RPMI8226 (cell line): ENCODE results near the gene WDR74.
"Not testable (repeated sequence)": the region's sequence is repeated elsewhere in the genome, so short reads cannot be mapped to it uniquely, and the experiment has no call there.

Experiments
- DNase-seq: peaks from one replicate; pipeline ENCODE4 v3.0.0-alpha.2; 2015

Gene WDR74

DNA sequence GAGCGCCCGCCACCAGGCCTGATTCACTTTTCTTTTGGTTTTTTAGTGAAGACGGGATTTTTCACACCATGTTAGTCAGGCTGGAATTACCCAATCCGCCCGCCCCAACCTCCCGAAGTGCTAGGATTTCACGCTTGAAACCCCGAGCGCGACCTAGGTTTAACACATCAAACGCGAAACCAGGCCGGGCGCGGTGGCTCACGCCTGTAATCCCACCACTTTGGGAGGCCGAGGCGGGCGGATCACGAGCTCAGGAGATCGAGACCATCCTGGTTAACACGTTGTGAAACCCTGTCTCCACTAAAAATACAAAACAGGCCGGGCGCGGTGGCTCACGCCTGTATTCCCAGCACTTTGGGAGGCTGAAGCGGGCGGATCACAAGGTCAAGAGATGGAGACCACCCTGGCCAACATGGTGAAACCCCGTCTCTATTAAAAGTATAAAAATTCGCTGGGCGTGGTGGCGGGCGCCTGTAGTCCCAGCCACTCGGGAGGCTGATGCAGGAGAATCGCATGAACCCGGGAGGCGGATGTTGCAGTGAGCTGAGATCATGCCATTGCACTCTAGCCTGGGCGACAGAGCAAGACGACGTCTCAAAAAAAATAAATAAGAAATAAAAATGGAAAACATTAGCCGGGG lies 1.5 kb upstream of the WDR74 start:
- peak; percentile 74 for DNase-seq

GRCh38 chr11:62835336-62835735 lies 4.1 kb downstream of the WDR74 start:
- DNase-seq: no peak

DNA sequence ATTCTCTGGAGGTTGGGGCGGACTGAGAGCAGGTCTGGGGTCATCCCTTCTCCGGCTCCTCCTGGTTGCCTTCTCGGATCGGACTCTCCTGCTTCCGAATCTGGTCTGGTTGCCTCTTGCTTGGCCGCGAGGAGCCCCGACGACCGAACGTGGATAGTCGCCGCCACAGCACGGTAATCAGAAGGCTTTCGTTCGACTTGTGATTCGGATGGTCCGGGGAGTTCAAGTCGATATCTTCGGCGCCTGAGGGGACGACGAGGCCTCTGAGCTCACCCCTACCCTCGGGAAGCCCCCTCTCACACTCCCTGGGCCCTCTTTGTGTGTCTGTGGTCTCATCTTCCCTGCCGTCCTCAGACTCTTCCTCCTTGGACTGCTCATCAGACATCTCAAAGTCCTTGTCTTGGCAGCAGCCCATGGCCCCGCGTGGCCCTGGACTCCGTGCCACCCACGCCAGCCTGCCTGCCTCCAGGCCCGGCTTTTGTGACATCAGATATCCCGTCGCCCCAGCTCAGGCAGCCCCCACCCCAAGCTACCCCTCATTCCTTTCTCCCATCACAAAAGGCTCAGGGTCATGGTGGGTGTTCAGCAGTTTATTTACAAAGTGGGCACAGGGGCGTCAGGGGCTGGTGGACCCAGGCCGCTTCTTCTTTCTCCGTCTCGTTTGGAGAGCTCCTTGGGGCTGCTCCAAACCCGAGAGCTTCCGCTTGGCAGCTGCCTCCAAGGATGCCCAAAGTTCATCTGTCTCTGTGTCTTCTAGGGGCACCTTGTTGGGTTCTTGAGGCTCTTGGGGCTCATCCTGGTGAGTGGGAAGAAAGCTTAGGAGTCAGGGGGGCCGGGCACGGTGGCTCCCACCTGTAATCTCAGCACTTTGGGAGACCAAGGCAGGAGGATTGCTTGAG lies 6.8 kb downstream of the WDR74 start, which contains the start of gene TEX54:
TSS of gene TEX54 (minus strand) at position 506 of the 899 bp plus-strand sequence.
- peak; percentile 22 for DNase-seq

- peak; percentile 100 for DNase-seq
Measured at GRCh38 chr11:62831520-62832335, 7.7 kb downstream of the WDR74 start, which contains the start of gene STX5. Gene STX5 (minus strand): TSS chr11:62832051. CDS start chr11:62831243, 808 bp downstream.

DNA sequence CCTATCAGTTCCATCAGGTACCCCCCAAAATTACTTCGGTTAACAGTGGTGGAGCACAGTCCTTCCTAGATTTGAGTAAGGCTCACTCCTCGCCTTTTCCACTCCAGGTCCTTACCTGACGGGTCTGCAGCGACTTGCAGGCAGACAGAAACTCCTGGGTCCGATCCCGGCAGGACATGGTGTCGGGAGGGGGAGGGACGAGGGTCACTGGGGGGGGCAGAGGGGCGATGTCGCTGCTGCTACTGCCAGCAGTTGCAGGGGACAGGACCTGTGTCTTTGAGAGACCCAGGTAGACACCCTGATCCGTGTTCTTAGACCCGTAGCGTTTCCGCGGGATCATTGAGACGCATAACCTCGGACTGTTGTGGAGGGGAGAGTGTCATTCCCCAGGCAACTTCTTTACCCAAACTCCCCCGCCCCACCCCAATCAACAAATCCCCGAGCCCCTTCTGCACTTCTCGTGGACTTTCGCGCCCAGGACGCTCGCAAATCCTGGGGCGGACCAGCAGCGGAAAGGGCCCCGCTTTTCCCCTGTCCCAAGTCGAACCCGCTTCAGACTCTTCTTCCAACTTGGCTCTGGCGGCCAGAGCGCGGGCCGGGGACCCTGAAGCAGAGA lies 8.4 kb downstream of the WDR74 start:
- DNase-seq: no peak

DNA sequence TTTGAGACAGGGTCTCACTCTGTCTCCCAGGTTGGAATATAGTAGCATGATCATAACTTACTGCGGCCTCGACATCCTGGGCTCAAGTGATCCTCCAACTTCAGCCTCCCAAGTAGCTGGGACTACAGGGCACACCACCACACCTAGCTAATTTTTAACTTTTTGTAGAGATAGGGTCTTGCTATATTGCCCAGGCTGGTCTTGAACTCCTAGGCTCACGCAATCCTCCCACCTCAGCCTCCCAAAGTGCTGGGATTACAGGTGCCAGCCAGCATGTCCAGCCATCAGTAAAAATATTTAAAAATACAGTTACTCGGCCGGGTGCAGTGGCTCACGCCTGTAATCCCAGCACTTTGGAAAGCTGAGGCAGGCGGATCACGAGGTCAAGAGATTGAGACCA lies 11.3 kb downstream of the WDR74 start:
- DNase-seq: not testable (repeated sequence)

GRCh38 chr11:62823677-62824076 lies 15.7 kb downstream of the WDR74 start:
- DNase-seq: no peak

DNA sequence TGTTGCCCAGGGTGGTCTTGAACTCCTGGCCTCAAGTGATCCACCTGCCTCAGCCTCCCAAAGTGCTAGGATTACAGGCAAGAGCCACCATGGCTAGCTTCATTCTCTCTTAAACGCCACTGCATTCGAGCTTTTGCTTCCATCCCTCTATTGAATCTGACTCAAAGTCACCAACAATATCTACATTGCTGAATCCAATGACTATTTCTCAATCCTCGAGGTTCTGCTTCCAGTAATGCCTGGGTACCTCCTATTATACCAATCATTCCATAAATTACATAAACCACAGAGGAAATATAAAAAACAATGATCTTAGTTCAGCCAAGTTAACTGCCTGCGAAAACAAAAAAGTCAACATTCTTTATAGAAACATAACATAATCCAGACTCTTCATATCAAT lies 22.3 kb downstream of the WDR74 start:
- no peak for DNase-seq

DNA sequence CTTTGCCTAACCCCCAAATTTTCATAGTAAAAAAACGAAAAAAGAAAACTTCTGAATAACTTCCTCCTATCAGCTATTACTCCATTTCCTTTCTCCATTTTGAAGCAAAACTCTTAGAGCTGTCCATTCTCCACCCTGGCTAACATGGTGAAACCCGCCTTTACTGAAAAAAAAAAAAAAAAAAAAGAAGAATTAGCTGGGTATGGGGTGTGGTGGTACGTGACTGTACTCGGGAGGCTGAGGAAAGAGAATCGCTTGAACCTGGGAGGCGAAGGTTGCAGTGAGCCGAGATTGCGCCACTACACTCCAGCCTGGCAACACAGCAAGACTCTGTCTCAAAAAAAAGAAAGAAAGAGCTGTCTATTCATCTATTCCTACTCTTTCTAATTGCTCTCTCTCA lies 22.8 kb downstream of the WDR74 start:
- no peak for DNase-seq

- no peak for DNase-seq
Measured at GRCh38 chr11:62811659-62812058, 27.7 kb downstream of the WDR74 start.

DNA sequence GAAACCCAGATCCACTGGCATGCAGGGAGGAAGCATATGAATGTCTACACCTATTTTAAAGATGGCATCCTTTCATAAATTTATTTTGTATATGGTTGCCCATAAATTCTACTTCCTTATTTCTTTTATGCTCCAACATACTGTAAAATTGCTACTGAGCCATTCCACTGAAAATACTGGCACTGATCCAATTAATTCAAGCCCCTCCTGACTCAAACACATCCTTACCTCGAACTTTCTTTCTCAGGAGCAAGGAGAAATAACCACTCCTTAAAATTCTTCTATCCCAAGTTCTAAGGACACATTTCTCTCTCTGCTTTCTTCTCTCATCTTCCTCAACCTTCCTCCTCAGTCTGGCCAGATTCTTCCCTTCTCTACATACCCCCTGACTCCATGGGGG lies 28.6 kb downstream of the WDR74 start:
- no peak for DNase-seq

DNA sequence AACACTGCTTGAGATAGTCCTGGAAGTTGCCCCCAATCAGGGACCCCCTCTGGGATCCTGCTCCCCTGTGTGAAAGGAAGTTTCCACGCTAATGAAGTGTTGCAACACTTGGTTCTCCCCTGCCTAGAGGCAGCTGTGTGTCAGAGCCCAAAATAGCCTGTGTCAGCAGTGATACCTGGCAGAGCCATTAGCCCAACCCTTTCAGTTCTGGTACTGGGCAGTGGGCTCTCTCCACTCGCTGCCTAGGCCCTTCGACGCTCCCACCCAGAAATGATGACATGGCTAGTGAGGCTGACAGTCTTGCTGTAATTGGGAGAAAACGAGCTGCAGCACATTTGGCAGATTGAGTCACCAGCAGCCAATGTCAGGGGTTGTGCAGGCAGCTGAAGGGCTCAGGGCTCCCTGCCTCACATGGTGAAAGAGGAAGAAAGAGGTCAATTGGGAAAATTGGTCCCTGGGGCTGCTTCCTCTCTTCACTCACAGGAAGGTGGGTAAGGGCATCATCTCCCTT lies 32.7 kb downstream of the WDR74 start:
- peak; percentile 89 for DNase-seq

GRCh38 chr11:62805961-62806441 lies 33.4 kb downstream of the WDR74 start:
- peak; percentile 60 for DNase-seq

DNA sequence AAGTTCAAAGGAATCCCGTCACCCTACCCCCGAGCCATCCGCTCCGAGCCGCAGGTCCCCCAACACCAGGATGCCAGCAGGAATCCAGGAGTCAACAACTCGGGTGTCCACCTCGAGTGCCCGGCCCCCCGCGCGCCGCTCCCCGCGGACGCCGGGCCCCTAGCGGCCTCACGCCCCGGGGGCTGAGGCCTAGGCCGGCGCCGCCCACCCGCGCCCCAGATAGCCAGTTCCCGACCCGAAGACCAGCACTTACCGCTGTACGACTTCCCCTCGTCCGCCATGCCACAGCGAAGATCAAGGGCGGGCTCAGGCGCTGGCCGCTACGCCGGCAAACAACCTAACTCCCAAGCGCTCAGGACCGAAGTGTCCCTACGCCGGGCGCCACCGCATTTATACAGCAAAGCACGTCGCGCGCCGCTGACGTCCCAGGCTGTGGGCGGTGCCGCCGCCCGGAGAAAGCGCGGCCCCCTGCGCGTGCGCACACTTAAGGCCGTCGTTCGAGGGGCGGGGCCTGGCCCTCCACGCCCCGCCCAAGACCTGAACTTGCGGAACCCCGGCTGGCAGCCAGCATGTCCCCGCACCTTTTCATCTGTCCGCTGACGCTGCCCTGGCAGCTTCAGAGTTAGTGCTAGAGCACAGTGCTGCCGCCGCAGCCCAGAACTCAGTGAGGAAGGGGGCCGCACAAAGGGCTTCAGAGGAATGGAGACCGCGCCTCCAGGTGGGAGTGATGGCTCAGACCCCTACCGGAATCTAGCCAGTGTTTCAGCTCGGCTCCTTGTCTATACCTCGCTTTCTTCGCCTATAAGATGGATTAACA lies 34.1 kb downstream of the WDR74 start, which contains the start of gene NXF1:
TSS of gene NXF1 (minus strand) at position 365 of the 817 bp plus-strand sequence. CDS start at position 281, 84 bp downstream.
- peak; percentile 99 for DNase-seq

DNA sequence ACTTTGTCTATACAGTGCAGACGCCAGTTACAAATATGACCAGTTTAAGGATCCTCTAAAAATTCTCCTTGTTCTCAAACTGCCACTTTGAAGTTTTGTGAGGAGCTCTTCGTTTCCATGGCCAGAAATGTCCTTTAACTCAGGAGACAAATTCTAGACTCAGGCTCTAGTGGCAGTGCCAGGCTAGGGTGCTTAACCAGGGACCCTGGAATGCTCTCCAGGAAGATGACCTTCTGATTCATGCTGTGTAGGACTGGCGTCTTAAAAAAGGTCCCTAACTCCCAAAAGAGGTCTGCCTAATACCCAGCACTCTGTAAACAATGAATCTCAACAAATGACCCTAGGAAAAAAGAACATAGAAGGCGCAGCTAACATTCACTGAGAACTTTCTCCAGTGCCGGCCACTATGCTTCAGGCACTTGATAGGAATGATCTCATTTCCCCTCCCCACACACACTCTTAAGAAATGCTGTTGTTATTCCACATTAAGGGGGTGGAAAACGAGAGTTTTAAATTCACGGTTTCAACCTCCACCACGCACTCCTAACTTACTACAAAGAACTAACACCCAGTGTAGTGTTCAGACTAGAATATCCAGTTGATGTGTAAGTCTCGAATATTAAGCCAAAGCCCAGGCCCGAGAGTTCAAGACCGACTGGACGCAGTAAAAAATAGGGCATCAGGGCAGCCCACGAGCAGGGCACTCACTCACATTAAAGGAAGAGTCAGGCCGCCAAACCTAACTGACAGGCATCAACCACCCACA lies 34.9 kb downstream of the WDR74 start:
- peak; percentile 27 for DNase-seq

DNA sequence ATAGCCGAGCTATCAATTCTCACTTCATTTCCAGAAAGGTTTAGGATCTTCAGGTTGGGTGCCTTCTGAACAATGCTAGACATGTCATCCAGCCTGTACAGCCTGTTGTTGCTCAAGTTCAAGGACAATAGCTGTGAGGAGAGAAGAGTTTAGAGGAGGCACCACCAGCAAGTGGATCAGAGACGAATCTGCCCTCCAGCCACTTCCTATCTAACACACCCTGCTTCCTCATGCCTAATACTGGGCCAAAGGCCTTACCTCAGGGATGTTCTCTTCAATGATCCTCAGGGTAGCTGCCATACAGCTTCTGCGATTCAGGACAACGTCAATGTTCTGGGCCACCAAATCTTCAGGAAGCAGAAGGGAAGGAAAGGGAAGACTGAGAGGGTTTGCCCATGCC lies 38.3 kb downstream of the WDR74 start:
- DNase-seq: no peak

- DNase-seq: no peak
Measured at GRCh38 chr11:62799486-62799885, 39.9 kb downstream of the WDR74 start.

DNA sequence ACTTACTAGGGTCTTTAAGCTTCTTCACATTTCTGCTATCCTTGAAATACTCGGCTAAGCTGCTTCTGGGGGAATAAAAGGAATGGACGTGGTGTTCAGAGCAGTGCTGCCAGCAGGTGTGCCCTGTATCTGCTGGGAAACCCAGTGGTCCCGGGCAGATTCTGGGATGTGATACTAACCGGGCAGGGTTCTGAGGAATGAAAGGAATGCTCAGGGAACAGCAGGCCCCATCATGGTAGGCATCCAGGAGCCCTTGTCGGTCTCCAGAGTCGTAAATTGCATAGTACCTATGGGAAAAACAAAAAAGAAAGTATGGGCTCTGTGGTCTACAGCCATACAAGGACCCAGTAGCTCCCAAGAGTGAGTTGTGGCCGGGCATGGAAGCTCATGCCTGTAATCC lies 43.1 kb downstream of the WDR74 start:
- no peak for DNase-seq

GRCh38 chr11:62794201-62794775 lies 45.1 kb downstream of the WDR74 start:
- DNase-seq: no peak

DNA sequence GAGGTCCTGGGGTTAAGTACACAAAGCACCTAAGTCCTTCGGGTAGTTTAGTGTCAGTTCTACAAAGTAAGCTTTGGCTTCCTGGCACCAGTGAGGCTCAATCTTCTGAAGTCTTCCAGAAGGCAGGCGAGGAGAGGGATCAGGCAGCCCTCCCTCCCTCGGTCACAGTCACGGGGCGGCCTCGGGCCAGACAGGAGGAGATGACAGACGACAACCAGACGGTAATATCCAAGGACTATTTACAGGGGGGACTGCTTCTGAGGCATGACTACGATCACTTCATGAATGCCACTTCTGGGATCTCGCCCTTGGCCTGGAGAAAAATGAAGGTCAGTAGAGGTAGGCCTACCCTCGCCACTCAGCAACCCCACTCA lies 47.2 kb downstream of the WDR74 start:
- no peak for DNase-seq
